NCI-H82 treated with DMSO at 0.1 percent for 48 hours (cell line): ENCODE measurements around the gene C1orf174.
A peak's percentile ranks its signal among the peaks of the same experiment; 100 is the strongest.

Experiments
- DNase-seq: peaks from one replicate; lab custom pipeline; 2025; ENCODE audit not compliant: unreplicated experiment; lab: John Stamatoyannopoulos, UW

The C1orf174 gene

GRCh38 chr1:3900150-3900968, at the start of gene C1orf174:
Gene C1orf174 (minus strand): TSS chr1:3900272. CDS start chr1:3900186, 86 bp downstream.
- DNase-seq: peak; percentile 95

GRCh38 chr1:3948344-3948743, 48.3 kb upstream of the C1orf174 start:
- DNase-seq: no peak

- DNase-seq: no peak
Measured at GRCh38 chr1:3945916-3946840, 46.1 kb upstream of the C1orf174 start.

- DNase-seq: no peak
Measured at GRCh38 chr1:3945222-3945621, 45.1 kb upstream of the C1orf174 start.

- DNase-seq: no peak
Measured at GRCh38 chr1:3944578-3945125, 44.6 kb upstream of the C1orf174 start.

- DNase-seq: no peak
Measured at GRCh38 chr1:3943806-3944577, 43.9 kb upstream of the C1orf174 start.

GRCh38 chr1:3943123-3943431, 43.0 kb upstream of the C1orf174 start:
- DNase-seq: no peak

- DNase-seq: no peak
Measured at GRCh38 chr1:3942416-3943122, 42.5 kb upstream of the C1orf174 start.

- DNase-seq: no peak
Measured at GRCh38 chr1:3940754-3941345, 40.8 kb upstream of the C1orf174 start.

GRCh38 chr1:3940081-3940753, 40.1 kb upstream of the C1orf174 start:
- DNase-seq: no peak

- DNase-seq: no peak
Measured at GRCh38 chr1:3939242-3940080, 39.4 kb upstream of the C1orf174 start.

- no peak for DNase-seq
Measured at GRCh38 chr1:3932156-3932919, 32.3 kb upstream of the C1orf174 start.

GRCh38 chr1:3931007-3931912, 31.2 kb upstream of the C1orf174 start:
- no peak for DNase-seq

GRCh38 chr1:3930301-3931006, 30.4 kb upstream of the C1orf174 start:
- DNase-seq: no peak

- DNase-seq: no peak
Measured at GRCh38 chr1:3929126-3929525, 29.1 kb upstream of the C1orf174 start.

GRCh38 chr1:3928586-3928985, 28.5 kb upstream of the C1orf174 start:
- DNase-seq: no peak
